ENCODE data around the gene SRSF10. TPM values are rescaled to one million over a fixed set of nuclear protein-coding genes. Genes with fewer than 3 reads are reported as not detected.
"Not testable (repeated sequence)": the region's sequence is repeated elsewhere in the genome, so short reads cannot be mapped to it uniquely, and the experiment has no call there.

SRSF10 gene
- polyA plus RNA-seq, 3 donors = 27.4 to 61.7 (median 56.8) TPM

GRCh38 chr1:23964235-23964668, 15.9 kb downstream of the SRSF10 start:
- H3K27ac ChIP-seq (ENCODE audit: low read depth, low read length) = no peak overlapping the region
- WGBS, 3 donors = 65 to 75% (median 73%) methylated on average over 3 of the region's 3 CpGs

- H3K27ac ChIP-seq (ENCODE audit: low read depth, low read length) = no peak overlapping the region
- 78 to 92% (median 80%) methylated on average over 1 of the region's 1 CpG for WGBS, 3 donors
Measured at GRCh38 chr1:23963617-23964234, 16.4 kb downstream of the SRSF10 start.

- 0% methylated on average over 15 of the region's 15 CpGs for WGBS, 3 donors
Measured at GRCh38 chr1:23960291-23961020, 19.7 kb downstream of the SRSF10 start.

GRCh38 chr1:23959461-23960290, 20.5 kb downstream of the SRSF10 start, which contains the start of gene PNRC2:
Gene PNRC2 (plus strand): TSS chr1:23959828. CDS start chr1:23961458, 1,630 bp downstream.
- H3K27ac ChIP-seq (ENCODE audit: low read depth, low read length) = peak within 1 kb of the TSS; percentile 82
- 0 to 1% (median 1%) methylated on average over 77 to 84 of the region's 84 CpGs for WGBS, 3 donors

More at GRCh38 chr1:23960291-23961020, 19.7 kb downstream of the SRSF10 start:
- H3K27ac ChIP-seq (ENCODE audit: low read depth, low read length) = peak overlapping the region; percentile 26

GRCh38 chr1:23958810-23959460, 21.2 kb downstream of the SRSF10 start:
- H3K27ac ChIP-seq (ENCODE audit: low read depth, low read length) = peak overlapping the region; percentile 79
- 1% methylated on average over 30 of the region's 30 CpGs for WGBS, 3 donors

GRCh38 chr1:23958040-23958809, 21.9 kb downstream of the SRSF10 start:
- not testable (repeated sequence) for H3K27ac ChIP-seq (ENCODE audit: low read depth, low read length)
- WGBS, 3 donors = 46 to 51% (median 49%) methylated on average over 19 of the region's 19 CpGs

GRCh38 chr1:23957096-23957495, 23.0 kb downstream of the SRSF10 start:
- 20 to 82% (median 67%) methylated on average over 7 of the region's 7 CpGs for WGBS, 3 donors
- H3K27ac ChIP-seq (ENCODE audit: low read depth, low read length) = no peak overlapping the region

- no peak overlapping the region for H3K27ac ChIP-seq (ENCODE audit: low read depth, low read length)
- 54 to 89% (median 83%) methylated on average over 3 of the region's 3 CpGs for WGBS, 3 donors
Measured at GRCh38 chr1:23953020-23953419, 27.1 kb downstream of the SRSF10 start.

- no peak overlapping the region for H3K27ac ChIP-seq (ENCODE audit: low read depth, low read length)
Measured at GRCh38 chr1:23947366-23947765, 32.8 kb downstream of the SRSF10 start.

- H3K27ac ChIP-seq (ENCODE audit: low read depth, low read length) = no peak overlapping the region
- WGBS, 3 donors = 56 to 69% (median 59%) methylated on average over 6 of the region's 6 CpGs
Measured at GRCh38 chr1:23936481-23937176, 43.5 kb downstream of the SRSF10 start.

GRCh38 chr1:23931491-23931880, 48.6 kb downstream of the SRSF10 start:
- no peak overlapping the region for H3K27ac ChIP-seq (ENCODE audit: low read depth, low read length)
- WGBS, 3 donors = 89 to 100% (median 97%) methylated on average over 1 of the region's 1 CpG

- no peak overlapping the region for H3K27ac ChIP-seq (ENCODE audit: low read depth, low read length)
- WGBS, 3 donors = 47 to 69% (median 52%) methylated on average over 11 of the region's 11 CpGs
Measured at GRCh38 chr1:23930861-23931490, 49.2 kb downstream of the SRSF10 start.

GRCh38 chr1:23930270-23930669, 49.9 kb downstream of the SRSF10 start:
- no peak overlapping the region for H3K27ac ChIP-seq (ENCODE audit: low read depth, low read length)
- WGBS, 3 donors = 83 to 86% (median 85%) methylated on average over 5 of the region's 5 CpGs

GRCh38 chr1:23928789-23929188, 51.3 kb downstream of the SRSF10 start:
- WGBS, 3 donors = 80 to 85% (median 84%) methylated on average over 4 of the region's 4 CpGs

GRCh38 chr1:23927097-23927496, 53.0 kb downstream of the SRSF10 start:
- WGBS, 3 donors = 69 to 70% (median 70%) methylated on average over 1 of the region's 1 CpG
- H3K27ac ChIP-seq (ENCODE audit: low read depth, low read length) = no peak overlapping the region

More at GRCh38 chr1:23928789-23929188, 51.3 kb downstream of the SRSF10 start:
- no peak overlapping the region for H3K27ac ChIP-seq (ENCODE audit: low read depth, low read length)

GRCh38 chr1:23925279-23925678, 54.8 kb downstream of the SRSF10 start:
- no peak overlapping the region for H3K27ac ChIP-seq (ENCODE audit: low read depth, low read length)

GRCh38 chr1:23924601-23925000, 55.5 kb downstream of the SRSF10 start:
- 92 to 95% (median 95%) methylated on average over 11 of the region's 11 CpGs for WGBS, 3 donors

More at GRCh38 chr1:23925279-23925678, 54.8 kb downstream of the SRSF10 start:
- 81 to 93% (median 87%) methylated on average over 3 of the region's 3 CpGs for WGBS, 3 donors

More at GRCh38 chr1:23924601-23925000, 55.5 kb downstream of the SRSF10 start:
- H3K27ac ChIP-seq (ENCODE audit: low read depth, low read length) = no peak overlapping the region
